ENCODE data around the gene PRLH. TPM values are rescaled to one million over a fixed set of nuclear protein-coding genes. Genes with fewer than 3 reads are reported as not detected.
A peak's percentile ranks its signal among the peaks of the same experiment; 100 is the strongest.

The PRLH gene
- total and polyA plus RNA-seq, 2 of the 13 experiments (the other 11 are each of a cell fraction or from before 2014, with no cell fraction given): not detected

- TF ChIP-seq ZBTB33 (CRISPR knock-in tag; IDR thresholded peaks at IDR 0.05) (peak; percentile 83), TERF1 (CRISPR knock-in tag; IDR thresholded peaks at IDR 0.05) (no peak), AHR (CRISPR knock-in tag; IDR thresholded peaks at IDR 0.05) (no peak; the same call in 1 of the 2 replicates), HCFC1 (IDR thresholded peaks at IDR 0.05; ENCODE audit: low read depth, low read length) (no peak), REXO4 (CRISPR knock-in tag; IDR thresholded peaks at IDR 0.05; ENCODE audit: borderline replicate concordance) (no peak), DZIP1 (CRISPR knock-in tag; IDR thresholded peaks at IDR 0.05) (no peak), CHD4 (IDR thresholded peaks at IDR 0.05; ENCODE audit: borderline replicate concordance, low read length) (0 out of 2 replicates have a peak, but pooled peaks have one; percentile 26), RORA (CRISPR knock-in tag; IDR thresholded peaks at IDR 0.05) (no peak), MBNL3 (CRISPR knock-in tag; conservative IDR thresholded peaks at IDR 0.05) (no peak), NCOR1 (IDR thresholded peaks at IDR 0.05; ENCODE audit: borderline replicate concordance, low read length) (peak; percentile 97; the same call in 1 of the 2 replicates), ZBTB37 (CRISPR knock-in tag; IDR thresholded peaks at IDR 0.05) (peak; percentile 88), ZNF282 (IDR thresholded peaks at IDR 0.05; ENCODE audit: partially characterized antibody) (no peak), NFIB (CRISPR knock-in tag; IDR thresholded peaks at IDR 0.05; ENCODE audit: borderline replicate concordance) (no peak), ZZZ3 (CRISPR knock-in tag; IDR thresholded peaks at IDR 0.05; ENCODE audit: borderline replicate concordance) (no peak), TOPORS (CRISPR knock-in tag; IDR thresholded peaks at IDR 0.05) (no peak), FOXK2 (IDR thresholded peaks at IDR 0.05) (peak; percentile 82), IRX3 (CRISPR knock-in tag; IDR thresholded peaks at IDR 0.05; ENCODE audit: borderline replicate concordance, low read depth) (no peak), ZNF746 (CRISPR knock-in tag; IDR thresholded peaks at IDR 0.05) (peak; percentile 77; the same call in 1 of the 2 replicates), ZNF331 (CRISPR knock-in tag; IDR thresholded peaks at IDR 0.05) (peak; percentile 94; the same call in 1 of the 2 replicates), ZNF597 (CRISPR knock-in tag; IDR thresholded peaks at IDR 0.05) (no peak)
Observed at GRCh38 chr2:237614151-237614720, 47.9 kb downstream of the PRLH start (continued).
